Measurements from ENCODE around the gene KRT15.

KRT15 gene

DNA sequence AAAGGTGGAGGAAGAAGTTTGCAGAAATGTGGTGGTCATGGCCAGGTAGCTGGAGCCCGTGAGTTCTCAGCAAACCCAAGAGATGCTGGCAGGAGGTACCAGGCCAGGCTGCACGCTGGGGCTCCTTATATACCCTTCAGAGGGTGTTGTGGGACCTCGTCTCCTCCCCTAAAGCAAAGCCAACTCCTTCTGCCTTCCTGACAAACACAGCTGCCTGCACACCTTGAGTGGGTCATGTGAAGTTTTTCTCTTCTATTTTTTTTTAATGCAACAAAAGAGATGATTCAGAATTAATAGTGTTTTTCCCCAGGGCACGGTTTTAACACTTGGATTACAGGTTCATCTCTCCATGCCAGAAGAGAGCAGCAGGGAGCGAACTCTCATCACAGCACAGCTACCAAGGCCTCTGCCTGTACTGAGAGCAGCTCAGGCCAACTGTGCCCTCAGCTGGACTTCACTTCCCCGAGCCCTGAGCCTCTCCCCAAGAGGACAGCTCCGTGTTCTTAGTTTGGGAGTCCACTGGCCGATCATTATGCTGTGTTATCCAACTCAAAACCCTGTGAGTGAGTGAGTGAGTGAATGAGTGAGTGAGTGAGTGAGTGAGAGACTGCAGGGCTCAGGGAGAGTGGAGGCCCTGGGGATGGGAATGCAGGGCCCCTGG lies at the start of gene KRT15:
Gene KRT15, minus strand, starts transcription at position 102 of the 661 bp plus-strand sequence. Its CDS starts 63 bp downstream, at position 39.
- no peak within 1 kb of the TSS for H3K4me3 ChIP-seq (ENCODE audit: low read length)
- TF ChIP-seq, protein P1, sequence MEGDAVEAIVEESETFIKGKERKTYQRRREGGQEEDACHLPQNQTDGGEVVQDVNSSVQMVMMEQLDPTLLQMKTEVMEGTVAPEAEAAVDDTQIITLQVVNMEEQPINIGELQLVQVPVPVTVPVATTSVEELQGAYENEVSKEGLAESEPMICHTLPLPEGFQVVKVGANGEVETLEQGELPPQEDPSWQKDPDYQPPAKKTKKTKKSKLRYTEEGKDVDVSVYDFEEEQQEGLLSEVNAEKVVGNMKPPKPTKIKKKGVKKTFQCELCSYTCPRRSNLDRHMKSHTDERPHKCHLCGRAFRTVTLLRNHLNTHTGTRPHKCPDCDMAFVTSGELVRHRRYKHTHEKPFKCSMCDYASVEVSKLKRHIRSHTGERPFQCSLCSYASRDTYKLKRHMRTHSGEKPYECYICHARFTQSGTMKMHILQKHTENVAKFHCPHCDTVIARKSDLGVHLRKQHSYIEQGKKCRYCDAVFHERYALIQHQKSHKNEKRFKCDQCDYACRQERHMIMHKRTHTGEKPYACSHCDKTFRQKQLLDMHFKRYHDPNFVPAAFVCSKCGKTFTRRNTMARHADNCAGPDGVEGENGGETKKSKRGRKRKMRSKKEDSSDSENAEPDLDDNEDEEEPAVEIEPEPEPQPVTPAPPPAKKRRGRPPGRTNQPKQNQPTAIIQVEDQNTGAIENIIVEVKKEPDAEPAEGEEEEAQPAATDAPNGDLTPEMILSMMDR (conservative IDR thresholded peaks at IDR 0.05; ENCODE audit: low read length): no peak; the same call in 1 of the 2 replicates
- no peak for DNase-seq (ENCODE audit: low read depth)

DNA sequence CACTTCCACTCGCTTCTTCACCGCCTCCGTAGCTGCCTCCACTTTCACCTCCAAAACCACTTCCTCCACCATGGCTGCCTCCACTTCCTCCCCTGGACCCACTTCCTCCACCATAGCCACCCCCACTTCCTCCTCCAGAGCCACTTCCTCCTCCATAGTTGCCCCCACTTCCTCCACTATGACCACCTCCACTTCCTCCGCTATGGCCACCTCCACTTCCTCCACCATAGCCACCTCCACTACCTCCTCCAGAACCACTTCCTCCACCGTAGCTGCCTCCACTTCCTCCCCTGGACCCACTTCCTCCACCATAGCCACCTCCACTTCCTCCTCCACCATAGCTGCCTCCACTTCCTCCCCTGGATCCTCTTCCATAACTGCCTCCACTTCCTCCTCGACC lies 48.6 kb upstream of the KRT15 start:
- TF ChIP-seq, protein P1 (conservative IDR thresholded peaks at IDR 0.05; ENCODE audit: low read length): no peak
- no peak for DNase-seq (ENCODE audit: low read depth)
- H3K4me3 ChIP-seq (ENCODE audit: low read length): no peak overlapping the region

DNA sequence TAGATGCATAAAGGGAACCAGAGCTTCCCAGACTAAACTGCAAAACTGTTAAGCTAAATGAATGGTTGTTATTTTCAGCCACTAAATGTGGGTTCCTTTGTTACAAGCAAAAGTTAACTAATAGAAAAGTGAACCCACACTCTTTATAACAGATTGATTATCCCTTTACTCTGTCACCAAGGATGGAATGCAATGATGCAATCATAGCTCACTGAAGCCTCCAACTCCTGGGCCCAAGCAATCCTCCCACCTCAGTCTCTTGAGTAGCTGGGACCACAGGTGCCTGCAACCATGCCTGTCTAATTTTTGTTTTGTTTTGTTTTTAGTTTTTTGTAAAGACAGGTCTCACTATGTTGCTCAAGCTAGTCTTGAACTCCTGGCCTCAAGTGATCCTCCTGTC lies 46.6 kb upstream of the KRT15 start:
- H3K4me3 ChIP-seq (ENCODE audit: low read length): no peak overlapping the region
- no peak for DNase-seq (ENCODE audit: low read depth)
- TF ChIP-seq, protein P1 (conservative IDR thresholded peaks at IDR 0.05; ENCODE audit: low read length): no peak

DNA sequence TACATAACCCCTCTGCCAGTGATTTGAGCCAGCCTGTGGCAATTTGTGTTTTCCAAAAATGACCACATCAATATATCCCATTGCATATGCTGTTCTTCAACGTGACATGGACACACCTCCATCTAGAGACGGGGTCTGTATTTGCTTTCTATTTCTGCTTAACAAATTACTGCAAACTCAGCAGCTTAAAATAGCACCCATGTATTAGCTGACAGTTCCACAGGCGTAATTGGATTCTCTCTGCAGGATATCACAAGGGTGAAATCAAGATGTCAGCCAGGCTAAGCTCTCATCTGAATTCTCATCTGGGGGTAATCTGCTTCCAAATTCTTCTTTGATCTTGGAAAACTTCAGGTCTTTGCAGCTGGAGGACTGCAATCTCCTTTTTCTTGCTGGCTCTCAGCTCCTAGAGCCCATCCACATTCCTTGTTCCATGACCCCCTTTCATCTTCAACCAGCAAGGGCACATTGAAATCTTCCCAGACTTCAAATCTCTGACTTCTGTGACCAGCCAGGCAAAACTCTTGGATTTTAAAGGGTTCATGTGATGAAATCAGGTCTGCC lies 45.0 kb upstream of the KRT15 start:
- no peak overlapping the region for H3K4me3 ChIP-seq (ENCODE audit: low read length)
- TF ChIP-seq, protein P1 (conservative IDR thresholded peaks at IDR 0.05; ENCODE audit: low read length): no peak
- DNase-seq (ENCODE audit: low read depth): no peak

DNA sequence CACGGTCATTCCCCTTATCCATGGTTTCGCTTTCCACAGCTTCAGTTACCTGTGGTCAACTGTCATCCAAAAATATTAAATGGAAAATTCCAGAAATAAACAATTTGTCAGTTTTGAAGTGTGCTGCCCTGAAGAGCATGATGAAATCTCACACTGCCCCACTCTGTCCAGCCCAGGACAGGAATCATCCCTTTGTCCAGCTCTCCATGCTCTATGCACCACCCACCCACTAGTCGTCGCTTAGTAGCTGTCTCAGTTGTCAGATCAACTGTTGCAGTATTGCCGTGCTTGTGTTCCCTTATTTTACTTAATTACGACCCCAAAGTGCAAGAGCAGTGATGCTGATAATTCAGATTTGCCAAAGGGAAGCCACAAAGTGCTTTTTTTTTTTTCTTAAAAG lies 42.9 kb upstream of the KRT15 start:
- TF ChIP-seq, protein P1 (conservative IDR thresholded peaks at IDR 0.05; ENCODE audit: low read length): no peak
- no peak for DNase-seq (ENCODE audit: low read depth)
- H3K4me3 ChIP-seq (ENCODE audit: low read length): no peak overlapping the region

DNA sequence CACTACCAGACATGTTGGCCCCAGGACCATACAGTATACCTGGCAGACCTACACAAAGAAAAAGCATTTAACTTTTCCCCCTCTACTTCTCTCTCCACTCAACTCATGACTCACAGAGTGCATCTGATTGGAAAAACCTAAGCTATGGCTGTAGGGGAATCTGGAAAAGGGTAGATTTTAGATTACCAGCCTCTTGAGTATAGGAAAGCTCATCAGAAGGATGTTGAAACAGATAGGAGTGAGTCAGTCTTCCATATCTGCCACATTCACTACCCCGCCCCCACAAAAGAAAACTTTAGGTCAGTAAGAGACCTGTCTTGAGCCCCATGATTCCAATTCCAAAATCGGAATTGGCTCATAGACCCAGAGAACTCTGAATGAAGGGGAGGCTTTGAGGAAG lies 40.9 kb upstream of the KRT15 start:
- peak; percentile 5 for DNase-seq (ENCODE audit: low read depth)
- TF ChIP-seq, protein P1 (conservative IDR thresholded peaks at IDR 0.05; ENCODE audit: low read length): no peak
- no peak overlapping the region for H3K4me3 ChIP-seq (ENCODE audit: low read length)

DNA sequence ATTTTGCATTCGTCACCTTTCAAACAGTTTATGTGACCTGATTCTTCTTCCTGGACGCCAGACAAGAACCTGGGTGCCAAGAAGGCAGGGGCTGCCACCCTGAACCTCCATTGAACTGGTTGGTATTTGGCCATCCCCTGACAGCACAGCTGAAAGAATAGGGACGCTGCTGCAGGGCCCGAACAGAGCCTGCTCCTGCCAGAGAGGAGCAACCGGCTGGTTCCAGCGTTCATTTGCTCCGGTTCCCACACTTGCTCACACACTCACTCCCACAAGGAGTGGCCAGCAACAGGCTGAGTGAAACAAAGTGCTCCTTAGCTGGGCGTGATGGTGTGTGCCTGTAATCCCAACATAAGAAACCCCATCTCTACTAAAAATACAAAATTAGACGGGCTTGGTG lies 38.2 kb upstream of the KRT15 start:
- DNase-seq (ENCODE audit: low read depth): no peak
- TF ChIP-seq, protein P1 (conservative IDR thresholded peaks at IDR 0.05; ENCODE audit: low read length): no peak
- H3K4me3 ChIP-seq (ENCODE audit: low read length): no peak overlapping the region
